Right atrium auricular region (tissue), 2 donors: ENCODE data around the gene SEMA3G. TPM values are rescaled to one million over a fixed set of nuclear protein-coding genes. Genes with fewer than 3 reads are reported as not detected.

Experiments used
- DNase-seq: peaks from one replicate; pipeline ENCODE4 v3.0.0-alpha.2; 2019; ENCODE audit warnings: low spot score
- H3K27ac ChIP-seq, 2 donors: fragments of 200-600 bp; sonication (generic); 1 replicate in 1 of 2; 2 replicates in 1 of 2; pipeline ENCODE4 v1.5.1; 2016 to 2019
- H3K27me3 ChIP-seq, 2 donors: fragments of 200-600 bp; sonication (generic); one replicate each; pipeline versions ENCODE4 v1.5.1 to v1.6.0; 2017 to 2019
- H3K36me3 ChIP-seq: fragments of 200-600 bp; sonication (generic); one replicate; pipeline ENCODE4 v1.5.1; 2016
- H3K4me1 ChIP-seq, 2 donors: fragments of 200-600 bp; sonication (generic); one replicate each; pipeline versions ENCODE4 v1.5.1 to v1.6.0; 2017 to 2019
- H3K4me3 ChIP-seq, 2 donors: fragments of 200-600 bp; sonication (generic); 1 replicate in 1 of 2; 2 replicates in 1 of 2; pipeline ENCODE4 v1.5.1; 2017 to 2019; ENCODE audit warnings: mild to moderate bottlenecking in 1 of 2, moderate library complexity in 1 of 2
- H3K9me3 ChIP-seq, 2 donors: fragments of 200-600 bp; sonication (generic); one replicate each; pipeline ENCODE4 v1.5.1; 2019
- total RNA-seq, 2 donors: library from RNA; depleted of rRNA; stranded (reverse); fragments of >200 nt; gene quantifications; one replicate each; pipeline ENCODE4 v1.1.0, GENCODE V29; 2016
- TF ChIP-seq, protein P1 (sequence below), 2 donors: fragments of 200-600 bp; sonication (generic); IDR thresholded peaks; one replicate each; pipeline ENCODE4 v1.5.1; 2019; ENCODE audit warnings: antibody characterized with exemption in 2 of 2

Gene SEMA3G
- total RNA-seq, 2 donors from 2014 or later, result 11.8 to 12.6 TPM

GRCh38 chr3:52446631-52447511 is 2.0 kb upstream of the SEMA3G start:
- H3K27me3 ChIP-seq, result no peaks in the 10 kb centered on the region
- no peaks in the 10 kb centered on the region for H3K9me3 ChIP-seq
- peaks cover 0 to 43% of the 10 kb centered on the region in 2 donors for H3K4me1 ChIP-seq
- DNase-seq, result peak; percentile 73
- H3K27ac ChIP-seq, result peak overlapping the region in 1 of 2 donors; percentile 89
- no peak overlapping the region for H3K4me3 ChIP-seq
- TF ChIP-seq, protein P1, sequence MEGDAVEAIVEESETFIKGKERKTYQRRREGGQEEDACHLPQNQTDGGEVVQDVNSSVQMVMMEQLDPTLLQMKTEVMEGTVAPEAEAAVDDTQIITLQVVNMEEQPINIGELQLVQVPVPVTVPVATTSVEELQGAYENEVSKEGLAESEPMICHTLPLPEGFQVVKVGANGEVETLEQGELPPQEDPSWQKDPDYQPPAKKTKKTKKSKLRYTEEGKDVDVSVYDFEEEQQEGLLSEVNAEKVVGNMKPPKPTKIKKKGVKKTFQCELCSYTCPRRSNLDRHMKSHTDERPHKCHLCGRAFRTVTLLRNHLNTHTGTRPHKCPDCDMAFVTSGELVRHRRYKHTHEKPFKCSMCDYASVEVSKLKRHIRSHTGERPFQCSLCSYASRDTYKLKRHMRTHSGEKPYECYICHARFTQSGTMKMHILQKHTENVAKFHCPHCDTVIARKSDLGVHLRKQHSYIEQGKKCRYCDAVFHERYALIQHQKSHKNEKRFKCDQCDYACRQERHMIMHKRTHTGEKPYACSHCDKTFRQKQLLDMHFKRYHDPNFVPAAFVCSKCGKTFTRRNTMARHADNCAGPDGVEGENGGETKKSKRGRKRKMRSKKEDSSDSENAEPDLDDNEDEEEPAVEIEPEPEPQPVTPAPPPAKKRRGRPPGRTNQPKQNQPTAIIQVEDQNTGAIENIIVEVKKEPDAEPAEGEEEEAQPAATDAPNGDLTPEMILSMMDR (IDR thresholded peaks at IDR 0.05), result peak; percentile 100
- H3K36me3 ChIP-seq, result peaks cover 24% of the 10 kb centered on the region

GRCh38 chr3:52446042-52446441 is 1.1 kb upstream of the SEMA3G start:
- no peak for DNase-seq
- H3K27me3 ChIP-seq, result no peaks in the 10 kb centered on the region
- no peaks in the 10 kb centered on the region for H3K9me3 ChIP-seq
- no peak overlapping the region for H3K4me3 ChIP-seq
- peaks cover 0 to 38% of the 10 kb centered on the region in 2 donors for H3K4me1 ChIP-seq
- peaks cover 16% of the 10 kb centered on the region for H3K36me3 ChIP-seq
- H3K27ac ChIP-seq, result peak overlapping the region in 1 of 2 donors; percentile 47
- TF ChIP-seq, protein P1 (IDR thresholded peaks at IDR 0.05), result no peak

DNA sequence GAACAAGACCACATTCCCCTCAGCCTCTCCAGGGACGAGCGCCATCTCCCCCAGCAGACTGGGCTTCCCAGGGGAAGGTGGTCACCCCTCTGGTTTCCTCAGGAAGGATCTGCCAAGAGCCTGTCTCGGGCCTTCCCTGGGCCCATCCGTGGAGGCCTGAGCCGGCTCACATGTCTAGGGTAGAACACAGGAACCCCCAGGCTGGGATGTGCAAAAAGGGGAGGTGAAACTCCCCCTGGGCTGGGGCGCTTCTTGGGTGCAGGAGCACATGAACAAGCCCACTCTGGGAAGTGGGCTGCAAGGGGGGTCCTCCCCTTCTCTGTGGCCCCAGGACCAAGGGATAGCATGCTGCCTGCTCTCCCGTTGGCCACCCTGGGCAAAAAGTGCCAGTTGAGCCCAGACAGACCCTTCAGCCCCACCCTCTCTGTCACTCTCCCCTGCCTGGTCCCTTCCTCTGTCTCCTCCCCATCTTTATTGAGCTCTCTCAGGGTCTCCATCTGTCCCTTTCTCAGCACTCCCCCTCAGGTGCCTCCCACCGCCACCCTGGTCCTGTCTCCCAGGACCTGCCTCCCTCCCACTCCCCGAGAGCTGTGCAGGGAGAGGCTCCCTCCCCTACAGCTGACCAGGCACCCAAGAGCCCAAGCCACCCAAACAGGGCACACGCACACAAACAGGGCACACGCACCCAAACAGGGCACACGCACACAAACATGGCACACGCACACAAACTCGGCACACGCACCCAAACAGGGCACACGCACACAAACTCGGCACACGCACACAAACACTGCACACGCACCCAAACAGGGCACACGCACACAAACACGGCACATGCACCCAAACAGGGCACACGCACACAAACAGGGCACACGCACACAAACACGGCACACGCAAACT is 864 bp downstream of the SEMA3G start:
- TF ChIP-seq, protein P1 (IDR thresholded peaks at IDR 0.05), result no peak
- no peaks in the 10 kb centered on the region for H3K36me3 ChIP-seq
- no peak for DNase-seq

DNA sequence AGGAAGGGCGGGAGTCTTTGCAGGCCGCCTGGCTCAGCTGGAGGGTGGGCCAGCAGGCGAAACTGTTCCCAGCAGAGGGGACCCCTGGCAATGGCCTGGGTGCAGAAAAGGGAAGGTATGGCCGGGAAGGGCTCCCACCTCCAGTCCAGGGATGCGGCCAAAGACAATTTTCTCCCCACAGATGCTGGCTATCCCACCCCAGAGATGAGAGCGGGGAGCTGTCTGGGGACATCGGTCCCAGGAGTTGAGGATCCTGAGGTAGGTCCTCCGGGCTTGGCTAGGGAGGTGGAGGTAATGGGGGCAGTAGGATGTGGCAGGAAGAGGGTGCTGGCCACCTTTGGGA is 1.7 kb downstream of the SEMA3G start:
- no peaks in the 10 kb centered on the region for H3K9me3 ChIP-seq
- H3K4me1 ChIP-seq, result peaks cover 0 to 19% of the 10 kb centered on the region in 2 donors
- peak overlapping the region; percentile 23 to 42 for H3K4me3 ChIP-seq
- no peak for DNase-seq
- TF ChIP-seq, protein P1 (IDR thresholded peaks at IDR 0.05), result no peak
- H3K27ac ChIP-seq, result peak overlapping the region in 1 of 2 donors; percentile 39
- H3K27me3 ChIP-seq, result no peaks in the 10 kb centered on the region
- no peaks in the 10 kb centered on the region for H3K36me3 ChIP-seq

More for the DNA sequence above, 864 bp downstream of the SEMA3G start:
- no peak overlapping the region for H3K27ac ChIP-seq
- H3K4me3 ChIP-seq, result peak overlapping the region; percentile 20 to 42
- H3K4me1 ChIP-seq, result peaks cover 0 to 25% of the 10 kb centered on the region in 2 donors
- H3K27me3 ChIP-seq, result no peaks in the 10 kb centered on the region
- no peaks in the 10 kb centered on the region for H3K9me3 ChIP-seq

DNA sequence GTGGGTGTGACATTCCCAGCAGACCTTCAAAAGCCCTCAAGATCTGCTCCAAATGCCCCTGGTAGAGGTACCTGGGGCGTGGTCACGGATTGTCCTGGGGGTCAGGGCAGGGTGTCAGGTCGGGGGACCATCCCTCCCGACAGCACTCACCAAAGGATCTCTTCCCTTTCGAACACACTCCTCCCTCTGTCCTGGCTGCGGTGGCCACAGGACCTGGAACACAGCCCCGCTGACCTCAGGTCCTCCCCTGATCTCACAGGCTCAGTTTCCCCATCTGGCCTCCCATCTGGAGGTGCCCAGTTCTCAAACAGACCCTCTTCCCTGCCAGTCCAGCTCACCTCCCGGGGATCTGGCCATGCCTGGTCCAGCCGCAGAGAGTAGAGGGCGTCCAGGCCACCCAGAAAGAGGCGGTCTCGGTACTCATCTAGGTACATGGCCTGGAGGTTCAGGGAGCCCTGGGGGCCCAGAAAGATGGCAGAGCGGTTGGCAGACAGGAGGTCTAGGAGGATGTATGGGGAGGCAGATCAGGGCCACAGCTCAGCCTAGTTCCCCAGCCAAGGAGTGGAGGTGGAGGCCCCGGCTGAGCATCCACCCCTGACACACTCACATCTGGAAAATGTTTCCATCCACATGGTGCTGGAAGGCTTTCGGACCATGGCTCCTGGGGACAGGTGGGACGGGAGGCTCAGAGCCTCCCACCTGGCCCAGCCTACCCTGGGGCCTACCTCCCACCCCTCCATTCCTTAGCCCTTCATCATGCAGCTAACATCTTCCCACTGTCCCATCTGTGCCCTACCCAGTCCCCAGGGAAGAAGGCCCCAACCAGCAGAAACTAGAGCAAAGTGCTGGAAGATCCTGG is 2.3 kb downstream of the SEMA3G start:
- Histone ChIP-seq H3K27me3 (no peaks in the 10 kb centered on the region), H3K4me3 (peak overlapping the region; percentile 23 to 42), H3K4me1 (peaks cover 0 to 19% of the 10 kb centered on the region in 2 donors), H3K27ac (peak overlapping the region in 1 of 2 donors; percentile 39), H3K36me3 (no peaks in the 10 kb centered on the region), H3K9me3 (no peaks in the 10 kb centered on the region)
- TF ChIP-seq, protein P1 (IDR thresholded peaks at IDR 0.05), result no peak
- no peak for DNase-seq
